Measurements from ENCODE around the gene BSDC1. TPM values are rescaled to one million over a fixed set of nuclear protein-coding genes. Genes with fewer than 3 reads are reported as not detected.

Gene BSDC1
- total and polyA plus RNA-seq, 2 of the 13 experiments (the other 11 are each of a cell fraction or from before 2014, with no cell fraction given): 40.3 to 64.2 TPM

DNA sequence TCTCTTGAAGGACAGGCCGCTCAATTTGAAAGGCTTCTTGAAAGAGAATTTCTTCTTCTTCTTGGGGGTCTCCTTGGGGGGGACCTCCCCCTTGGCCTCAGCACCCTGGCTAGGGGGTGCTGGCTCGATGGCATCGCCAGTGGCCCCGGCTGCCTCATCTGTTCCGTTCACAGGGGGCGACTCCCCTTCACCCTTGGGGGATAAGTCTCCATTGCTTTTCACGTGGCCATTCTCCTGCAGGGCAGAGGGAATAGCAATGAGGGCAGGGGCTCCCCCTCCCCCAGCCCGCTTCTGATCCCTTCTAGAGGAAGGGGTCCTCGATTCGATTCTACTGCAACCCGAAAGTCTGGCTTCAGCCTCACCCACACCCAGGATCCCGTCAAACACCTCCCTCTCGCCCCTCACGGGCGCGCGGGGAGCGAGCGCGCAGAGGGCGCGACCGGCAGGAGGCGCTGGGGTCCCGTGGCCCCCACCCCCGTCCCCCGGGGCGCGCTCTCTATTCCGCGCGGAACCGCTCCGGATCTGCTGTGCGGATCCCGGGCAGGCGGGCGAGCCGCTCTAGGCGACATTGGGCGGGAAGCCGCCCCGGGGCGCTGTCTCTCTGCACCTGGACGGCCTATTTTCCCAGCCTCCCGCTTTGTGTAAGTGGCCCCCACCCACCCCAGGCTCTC, 59.2 kb downstream of the BSDC1 start (continued):
- TF ChIP-seq, protein P1, sequence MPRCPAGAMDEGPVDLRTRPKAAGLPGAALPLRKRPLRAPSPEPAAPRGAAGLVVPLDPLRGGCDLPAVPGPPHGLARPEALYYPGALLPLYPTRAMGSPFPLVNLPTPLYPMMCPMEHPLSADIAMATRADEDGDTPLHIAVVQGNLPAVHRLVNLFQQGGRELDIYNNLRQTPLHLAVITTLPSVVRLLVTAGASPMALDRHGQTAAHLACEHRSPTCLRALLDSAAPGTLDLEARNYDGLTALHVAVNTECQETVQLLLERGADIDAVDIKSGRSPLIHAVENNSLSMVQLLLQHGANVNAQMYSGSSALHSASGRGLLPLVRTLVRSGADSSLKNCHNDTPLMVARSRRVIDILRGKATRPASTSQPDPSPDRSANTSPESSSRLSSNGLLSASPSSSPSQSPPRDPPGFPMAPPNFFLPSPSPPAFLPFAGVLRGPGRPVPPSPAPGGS (CRISPR knock-in tag; IDR thresholded peaks at IDR 0.05): no peak
- TF ChIP-seq ZNF101 (CRISPR knock-in tag; IDR thresholded peaks at IDR 0.05; ENCODE audit: borderline replicate concordance, low read depth) (no peak), ZFX (CRISPR knock-in tag; IDR thresholded peaks at IDR 0.05; ENCODE audit: low read depth) (peak; percentile 36; the same call in 1 of the 2 replicates), NFE2 (CRISPR knock-in tag; IDR thresholded peaks at IDR 0.05) (no peak), SNAI1 (CRISPR knock-in tag; IDR thresholded peaks at IDR 0.05; ENCODE audit: borderline replicate concordance) (no peak), KDM3A (CRISPR knock-in tag; IDR thresholded peaks at IDR 0.05; ENCODE audit: low read depth) (peak; percentile 54; the same call in 1 of the 2 replicates), NPAS2 (CRISPR knock-in tag; IDR thresholded peaks at IDR 0.05; ENCODE audit: borderline replicate concordance) (no peak), BORCS8-MEF2B (CRISPR knock-in tag; IDR thresholded peaks at IDR 0.05) (no peak), TOPORS (CRISPR knock-in tag; IDR thresholded peaks at IDR 0.05) (no peak), ZBTB3 (CRISPR knock-in tag; IDR thresholded peaks at IDR 0.05; ENCODE audit: borderline replicate concordance, low read depth) (0 out of 2 replicates have a peak, but pooled peaks have one; percentile 18), SRY (CRISPR knock-in tag; IDR thresholded peaks at IDR 0.05) (no peak), POLR2AphosphoS5 (IDR thresholded peaks at IDR 0.05; ENCODE audit: low read depth, low read length) (no peak), KDM6A (CRISPR knock-in tag; IDR thresholded peaks at IDR 0.05; ENCODE audit: low read depth) (no peak), EED (CRISPR knock-in tag; IDR thresholded peaks at IDR 0.05) (no peak), NR3C1 (CRISPR knock-in tag; IDR thresholded peaks at IDR 0.05) (no peak), NFKB2 (CRISPR knock-in tag; IDR thresholded peaks at IDR 0.05; ENCODE audit: borderline replicate concordance) (peak; percentile 40; the same call in 1 of the 2 replicates), TOE1 (CRISPR knock-in tag; IDR thresholded peaks at IDR 0.05) (no peak), ZNF569 (CRISPR knock-in tag; IDR thresholded peaks at IDR 0.05; ENCODE audit: borderline replicate concordance) (no peak), REL (CRISPR knock-in tag; conservative IDR thresholded peaks at IDR 0.05) (no peak), NKX3-1 (CRISPR knock-in tag; IDR thresholded peaks at IDR 0.05) (no peak), BCL6 (CRISPR knock-in tag; IDR thresholded peaks at IDR 0.05) (0 out of 2 replicates have a peak, but pooled peaks have one; percentile 39), TAF1 (CRISPR knock-in tag; IDR thresholded peaks at IDR 0.05) (no peak)
- TF ChIP-seq, protein P2, sequence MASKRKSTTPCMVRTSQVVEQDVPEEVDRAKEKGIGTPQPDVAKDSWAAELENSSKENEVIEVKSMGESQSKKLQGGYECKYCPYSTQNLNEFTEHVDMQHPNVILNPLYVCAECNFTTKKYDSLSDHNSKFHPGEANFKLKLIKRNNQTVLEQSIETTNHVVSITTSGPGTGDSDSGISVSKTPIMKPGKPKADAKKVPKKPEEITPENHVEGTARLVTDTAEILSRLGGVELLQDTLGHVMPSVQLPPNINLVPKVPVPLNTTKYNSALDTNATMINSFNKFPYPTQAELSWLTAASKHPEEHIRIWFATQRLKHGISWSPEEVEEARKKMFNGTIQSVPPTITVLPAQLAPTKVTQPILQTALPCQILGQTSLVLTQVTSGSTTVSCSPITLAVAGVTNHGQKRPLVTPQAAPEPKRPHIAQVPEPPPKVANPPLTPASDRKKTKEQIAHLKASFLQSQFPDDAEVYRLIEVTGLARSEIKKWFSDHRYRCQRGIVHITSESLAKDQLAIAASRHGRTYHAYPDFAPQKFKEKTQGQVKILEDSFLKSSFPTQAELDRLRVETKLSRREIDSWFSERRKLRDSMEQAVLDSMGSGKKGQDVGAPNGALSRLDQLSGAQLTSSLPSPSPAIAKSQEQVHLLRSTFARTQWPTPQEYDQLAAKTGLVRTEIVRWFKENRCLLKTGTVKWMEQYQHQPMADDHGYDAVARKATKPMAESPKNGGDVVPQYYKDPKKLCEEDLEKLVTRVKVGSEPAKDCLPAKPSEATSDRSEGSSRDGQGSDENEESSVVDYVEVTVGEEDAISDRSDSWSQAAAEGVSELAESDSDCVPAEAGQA (IDR thresholded peaks at IDR 0.05; ENCODE audit: low read depth): no peak
- TF ChIP-seq, protein P2 (CRISPR knock-in tag; IDR thresholded peaks at IDR 0.05; ENCODE audit: borderline replicate concordance): no peak
- TF ChIP-seq, protein P3, sequence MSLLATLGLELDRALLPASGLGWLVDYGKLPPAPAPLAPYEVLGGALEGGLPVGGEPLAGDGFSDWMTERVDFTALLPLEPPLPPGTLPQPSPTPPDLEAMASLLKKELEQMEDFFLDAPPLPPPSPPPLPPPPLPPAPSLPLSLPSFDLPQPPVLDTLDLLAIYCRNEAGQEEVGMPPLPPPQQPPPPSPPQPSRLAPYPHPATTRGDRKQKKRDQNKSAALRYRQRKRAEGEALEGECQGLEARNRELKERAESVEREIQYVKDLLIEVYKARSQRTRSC (CRISPR knock-in tag; IDR thresholded peaks at IDR 0.05; ENCODE audit: low read depth): no peak

All from HepG2 (cell line).